CD4-positive, alpha-beta T cell treated with Interferon alpha-2 for 1 hour (primary cell): ENCODE data around the gene LIPE.
"Not testable (repeated sequence)": the region's sequence is repeated elsewhere in the genome, so short reads cannot be mapped to it uniquely, and the experiment has no call there.

ENCODE experiments used
- DNase-seq, 2 donors: peaks; one replicate each; pipeline ENCODE4 v3.0.0-alpha.2; 2020 to 2022

Gene LIPE

GRCh38 chr19:42427313-42427712 is at the start of gene LIPE:
Gene LIPE (minus strand): TSS chr19:42427388. CDS start chr19:42427149, 239 bp downstream.
- no peak for DNase-seq

GRCh38 chr19:42475366-42475765 is 48.2 kb upstream of the LIPE start:
- DNase-seq, result no peak

- DNase-seq, result no peak
Measured at GRCh38 chr19:42474743-42475142, 47.6 kb upstream of the LIPE start.

- DNase-seq, result no peak
Measured at GRCh38 chr19:42473686-42474085, 46.5 kb upstream of the LIPE start.

- DNase-seq, result no peak
Measured at GRCh38 chr19:42472402-42473147, 45.4 kb upstream of the LIPE start.

- DNase-seq, result no peak
Measured at GRCh38 chr19:42471554-42472249, 44.5 kb upstream of the LIPE start.

GRCh38 chr19:42469311-42470235 is 42.4 kb upstream of the LIPE start:
- no peak for DNase-seq

GRCh38 chr19:42468273-42468796 is 41.1 kb upstream of the LIPE start:
- no peak for DNase-seq

- DNase-seq, result no peak
Measured at GRCh38 chr19:42467183-42467760, 40.1 kb upstream of the LIPE start.

- no peak for DNase-seq
Measured at GRCh38 chr19:42466521-42467182, 39.5 kb upstream of the LIPE start.

- peak in 1 of 2 donors; percentile 53 for DNase-seq
Measured at GRCh38 chr19:42465827-42466280, 38.7 kb upstream of the LIPE start.

- no peak for DNase-seq
Measured at GRCh38 chr19:42461700-42462324, 34.6 kb upstream of the LIPE start.

- DNase-seq, result not testable (repeated sequence)
Measured at GRCh38 chr19:42461231-42461630, 34.0 kb upstream of the LIPE start.

- DNase-seq, result no peak
Measured at GRCh38 chr19:42459926-42460325, 32.7 kb upstream of the LIPE start.

GRCh38 chr19:42455621-42456081 is 28.5 kb upstream of the LIPE start:
- DNase-seq, result no peak

GRCh38 chr19:42455086-42455485 is 27.9 kb upstream of the LIPE start:
- no peak for DNase-seq

- no peak for DNase-seq
Measured at GRCh38 chr19:42452590-42452989, 25.4 kb upstream of the LIPE start.

- peak; percentile 87 to 91 for DNase-seq
Measured at GRCh38 chr19:42450314-42450934, 23.2 kb upstream of the LIPE start.

GRCh38 chr19:42448306-42448705 is 21.1 kb upstream of the LIPE start:
- DNase-seq, result not testable (repeated sequence)

GRCh38 chr19:42445948-42446347 is 18.8 kb upstream of the LIPE start:
- no peak for DNase-seq

- no peak for DNase-seq
Measured at GRCh38 chr19:42443944-42444398, 16.8 kb upstream of the LIPE start.
